Measurements from ENCODE around the gene CLASP1.

- TF ChIP-seq POLR2AphosphoS5 (IDR thresholded peaks at IDR 0.05; ENCODE audit: low read depth, low read length) (peak; percentile 4; the same call in 1 of the 2 replicates), POLR2A (IDR thresholded peaks at IDR 0.05; ENCODE audit: low read depth, low read length) (no peak), TAF1 (IDR thresholded peaks at IDR 0.05; ENCODE audit: low read depth, low read length) (no peak; the same call in 1 of the 2 replicates), SPI1 (IDR thresholded peaks at IDR 0.05; ENCODE audit: low read depth, low read length) (no peak)
Measured at GRCh38 chr2:121650315-121650930, 1.2 kb upstream of the CLASP1 start.

Data from GM12891 (cell line).